Lung (tissue), 12 donors: Measurements from ENCODE around the gene TMEM150A. TPM values are rescaled to one million over a fixed set of nuclear protein-coding genes. Genes with fewer than 3 reads are reported as not detected.
"Not testable (repeated sequence)": the region's sequence is repeated elsewhere in the genome, so short reads cannot be mapped to it uniquely, and the experiment has no call there.

Experiments
- ATAC-seq: fragments of 200-7000 bp; cut with Tn5 transposase; one replicate; pipeline ENCODE4 v1.9.1; 2020; ENCODE audit warnings: moderate number of reproducible peaks; ENCODE audit not compliant: insufficient read depth, low FRiP score
- DNase-seq, 3 donors: peaks; one replicate each; pipeline ENCODE4 v3.0.0-alpha.2; 2013 to 2017
- H3K27ac ChIP-seq, 2 donors: one replicate each; pipeline ENCODE4 v1.5.1; 2013; ENCODE audit warnings: mild to moderate bottlenecking in 2 of 2, moderate library complexity in 2 of 2, control low read depth in 1 of 2, inconsistent platforms in 1 of 2, low read depth in 1 of 2, low read length in 1 of 2
- H3K27me3 ChIP-seq, 3 donors: one replicate each; pipeline ENCODE4 v1.5.1; 2013; ENCODE audit warnings: low read length in 2 of 3; ENCODE audit not compliant: control insufficient read depth in 3 of 3, insufficient read depth in 3 of 3
- H3K36me3 ChIP-seq, 4 donors: one replicate each; pipeline ENCODE4 v1.5.1; 2013; ENCODE audit warnings: low read length in 4 of 4, mild to moderate bottlenecking in 1 of 4, moderate library complexity in 1 of 4; ENCODE audit not compliant: control insufficient read depth in 4 of 4, insufficient read depth in 4 of 4
- H3K4me1 ChIP-seq, 5 donors: one replicate each; pipeline ENCODE4 v1.5.1; 2013; ENCODE audit warnings: low read length in 5 of 5, mild to moderate bottlenecking in 2 of 5, moderate library complexity in 1 of 5; ENCODE audit not compliant: control insufficient read depth in 5 of 5, insufficient read depth in 5 of 5
- H3K4me3 ChIP-seq: one replicate; pipeline ENCODE4 v1.5.1; 2013; ENCODE audit warnings: mild to moderate bottlenecking, control low read depth, moderate library complexity
- H3K9ac ChIP-seq, 2 donors: one replicate each; pipeline ENCODE4 v1.5.1; 2013; ENCODE audit warnings: low read length in 2 of 2, control low read depth in 1 of 2; ENCODE audit not compliant: insufficient read depth in 1 of 2
- H3K9me3 ChIP-seq, 4 donors: one replicate each; pipeline ENCODE4 v1.5.1; 2013; ENCODE audit warnings: low read length in 3 of 4, mild to moderate bottlenecking in 1 of 4, moderate library complexity in 1 of 4; ENCODE audit not compliant: control insufficient read depth in 4 of 4, insufficient read depth in 3 of 4
- WGBS, 2 donors: extraction: QIAGEN DNeasy Blood & Tissue Kit; methylation state at CpG; one replicate each; pipeline ENCODE4 v1.1.7; 2013; 5-methylcytosine and 5-hydroxymethylcytosine counted together
- polyA plus RNA-seq, 2 donors: library from polyadenylated mRNA; stranded (reverse); fragments of 200-250 nt; gene quantifications; one replicate each; pipeline ENCODE4 v1.2.1, GENCODE V29; 2013
- total RNA-seq, 2 donors: library from RNA; depleted of rRNA in 1 of 2; stranded (reverse); fragments of >200 nt in 1 of 2; gene quantifications; one replicate each; pipeline ENCODE4 v1.2.1, GENCODE V29; 2014 to 2021
- TF ChIP-seq, protein P1 (sequence below): IDR thresholded peaks from 2 replicates; pipeline ENCODE4 v1.5.1; 2012; ENCODE audit warnings: mild to moderate bottlenecking; ENCODE audit errors: control extremely low read depth, extremely low read depth
- donor health status: control.
- donor health status: control.
- donor health status: Bipolar disorder and iron deficiency.
- donor health status: healthy.
- donor health status: DM: yes; HTN: yes; CAD: no.

TMEM150A gene
- total and polyA plus RNA-seq, 4 donors, result 10.2 to 48.6 (median 31.8) TPM

DNA sequence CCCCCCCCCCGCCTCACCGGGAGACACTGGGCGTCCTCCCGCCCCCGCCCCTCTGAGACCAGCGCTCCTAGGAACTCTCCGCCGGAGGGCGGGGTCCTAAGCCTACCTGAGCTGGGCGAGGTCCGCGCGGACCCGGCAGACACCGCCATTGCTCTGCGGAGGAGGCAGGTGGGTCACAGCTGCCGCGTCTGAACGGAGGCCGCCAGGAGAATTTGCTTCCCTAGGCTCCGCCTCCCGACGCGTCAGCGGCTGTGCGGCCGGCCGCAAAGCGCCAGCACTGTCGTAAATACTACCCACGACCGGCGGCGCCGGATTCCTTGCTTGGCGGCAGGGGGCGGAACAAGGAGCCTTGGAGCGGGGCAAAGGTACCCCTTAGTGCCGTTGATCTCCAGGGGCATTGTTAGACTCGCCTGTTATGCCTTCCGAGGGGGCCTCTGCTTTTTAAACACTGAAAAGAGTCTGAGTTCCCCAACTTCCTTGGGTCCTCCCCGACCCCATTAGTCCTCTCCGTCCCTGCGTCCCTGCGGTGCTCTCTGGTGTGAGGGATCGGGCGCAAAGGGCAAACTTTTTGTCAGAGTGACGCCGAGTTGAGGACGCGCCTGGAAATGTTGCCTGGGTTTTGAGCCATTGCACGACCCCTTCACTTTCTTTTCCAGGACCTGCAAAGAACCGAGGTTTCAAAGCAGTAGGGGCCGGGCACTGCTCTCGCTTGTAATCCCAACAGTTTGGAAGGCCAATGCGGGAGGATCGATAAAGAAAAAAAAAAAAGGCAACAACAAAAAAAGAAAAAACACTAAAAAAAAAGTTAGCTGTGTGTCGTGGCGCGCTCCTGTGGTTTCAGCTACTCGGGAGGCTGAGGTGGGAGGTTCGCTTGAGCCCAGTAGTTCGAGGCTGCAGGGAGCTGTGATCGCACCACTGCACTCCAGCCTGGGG is 41.0 kb downstream of the TMEM150A start, which contains the start of gene GGCX:
Gene GGCX (minus strand): TSS at position 214 of the 933 bp plus-strand sequence. CDS start 65 bp downstream, at position 149.
- TF ChIP-seq, protein P1, sequence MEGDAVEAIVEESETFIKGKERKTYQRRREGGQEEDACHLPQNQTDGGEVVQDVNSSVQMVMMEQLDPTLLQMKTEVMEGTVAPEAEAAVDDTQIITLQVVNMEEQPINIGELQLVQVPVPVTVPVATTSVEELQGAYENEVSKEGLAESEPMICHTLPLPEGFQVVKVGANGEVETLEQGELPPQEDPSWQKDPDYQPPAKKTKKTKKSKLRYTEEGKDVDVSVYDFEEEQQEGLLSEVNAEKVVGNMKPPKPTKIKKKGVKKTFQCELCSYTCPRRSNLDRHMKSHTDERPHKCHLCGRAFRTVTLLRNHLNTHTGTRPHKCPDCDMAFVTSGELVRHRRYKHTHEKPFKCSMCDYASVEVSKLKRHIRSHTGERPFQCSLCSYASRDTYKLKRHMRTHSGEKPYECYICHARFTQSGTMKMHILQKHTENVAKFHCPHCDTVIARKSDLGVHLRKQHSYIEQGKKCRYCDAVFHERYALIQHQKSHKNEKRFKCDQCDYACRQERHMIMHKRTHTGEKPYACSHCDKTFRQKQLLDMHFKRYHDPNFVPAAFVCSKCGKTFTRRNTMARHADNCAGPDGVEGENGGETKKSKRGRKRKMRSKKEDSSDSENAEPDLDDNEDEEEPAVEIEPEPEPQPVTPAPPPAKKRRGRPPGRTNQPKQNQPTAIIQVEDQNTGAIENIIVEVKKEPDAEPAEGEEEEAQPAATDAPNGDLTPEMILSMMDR, result peak; percentile 25
- Histone ChIP-seq H3K9ac (peak within 1 kb of the TSS; percentile 73 to 93), H3K27me3 (no peaks in the 10 kb centered on the region), H3K36me3 (peaks cover 0 to 11% (median 5%) of the 10 kb centered on the region in 4 donors), H3K4me3 (peak within 1 kb of the TSS; percentile 57), H3K9me3 (no peaks in the 10 kb centered on the region), H3K4me1 (peaks cover 0 to 18% (median 6%) of the 10 kb centered on the region in 5 donors), H3K27ac (peak within 1 kb of the TSS; percentile 76 to 91)
- ATAC-seq (peak; percentile 96), DNase-seq (peak; percentile 97 to 98 (median 97))
- 4% methylated on average over 63 to 64 of the region's 64 CpGs for WGBS, 2 donors

DNA sequence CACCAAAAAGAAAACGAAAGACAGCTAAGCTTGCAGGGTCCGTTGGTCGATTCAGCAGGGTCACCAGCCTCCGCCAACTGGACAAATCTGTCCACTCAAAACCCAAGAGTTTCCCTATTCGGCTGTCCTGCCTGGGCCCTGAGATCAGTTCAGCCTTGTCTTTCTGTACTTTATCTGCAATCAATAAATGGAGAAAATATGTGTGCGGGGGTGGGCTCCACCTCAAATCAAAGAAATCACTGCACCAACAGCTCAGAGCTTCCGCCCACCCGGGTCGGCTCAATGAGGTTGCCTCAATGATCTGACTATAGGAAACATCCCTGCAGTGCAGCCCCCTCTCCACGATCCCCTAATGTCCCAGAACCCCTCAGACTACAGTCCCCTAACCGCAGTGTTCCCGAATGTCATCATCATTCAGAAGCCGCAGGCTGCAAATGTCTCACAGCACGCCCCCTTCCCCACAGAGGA is 41.7 kb downstream of the TMEM150A start:
- H3K4me1 ChIP-seq, result peaks cover 0 to 18% (median 6%) of the 10 kb centered on the region in 5 donors
- TF ChIP-seq, protein P1, result no peak
- no peaks in the 10 kb centered on the region for H3K27me3 ChIP-seq
- peak overlapping the region; percentile 73 to 85 for H3K9ac ChIP-seq
- ATAC-seq, result peak; percentile 9
- 4 to 10% methylated on average over 14 of the region's 14 CpGs for WGBS, 2 donors
- DNase-seq, result no peak
- peaks cover 0 to 17% (median 8%) of the 10 kb centered on the region in 4 donors for H3K36me3 ChIP-seq
- peak overlapping the region; percentile 66 to 91 for H3K27ac ChIP-seq
- H3K9me3 ChIP-seq, result no peaks in the 10 kb centered on the region
- peak overlapping the region; percentile 57 for H3K4me3 ChIP-seq

DNA sequence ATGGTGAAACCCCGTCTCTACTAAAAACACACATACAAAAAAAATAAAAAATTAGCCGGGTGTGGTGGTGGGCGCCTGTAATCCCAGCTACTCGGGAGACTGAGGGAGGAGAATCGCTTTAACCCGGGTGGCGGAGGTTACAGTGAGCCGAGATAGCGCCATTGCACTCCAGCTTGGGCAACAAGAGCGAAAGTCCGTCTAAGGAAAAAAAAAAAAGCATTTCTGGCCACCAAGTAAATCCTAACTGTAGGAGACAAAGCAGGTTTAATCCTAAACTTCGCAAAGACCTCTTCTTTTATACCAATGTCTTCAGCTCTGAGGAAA is 42.1 kb downstream of the TMEM150A start:
- 83 to 84% methylated on average over 12 of the region's 12 CpGs for WGBS, 2 donors
- Histone ChIP-seq H3K36me3 (peaks cover 0 to 20% (median 10%) of the 10 kb centered on the region in 4 donors), H3K9ac (peak overlapping the region; percentile 73 to 85), H3K4me1 (peaks cover 0 to 18% (median 6%) of the 10 kb centered on the region in 5 donors)
- not testable (repeated sequence) for DNase-seq, H3K27me3 ChIP-seq, ATAC-seq, H3K27ac ChIP-seq, H3K9me3 ChIP-seq, H3K4me3 ChIP-seq

DNA sequence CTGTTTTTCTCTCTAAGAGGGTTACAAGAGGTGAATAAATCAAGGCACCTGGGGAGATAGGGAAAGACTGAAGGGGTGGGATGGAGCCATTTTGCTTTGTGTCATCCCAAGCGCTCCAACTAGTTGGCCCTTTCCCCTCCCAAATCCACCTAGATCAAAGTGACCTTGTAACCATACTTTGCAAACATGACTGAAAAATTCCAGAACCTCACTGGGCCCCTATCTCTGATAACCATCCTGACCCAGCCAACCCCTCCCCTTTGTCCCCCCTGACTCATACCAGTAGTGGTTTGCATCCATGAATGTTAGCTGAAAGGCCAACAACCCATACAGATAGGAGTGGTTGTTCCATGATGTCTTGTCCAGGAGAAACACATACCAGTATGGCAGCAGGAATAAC is 44.3 kb downstream of the TMEM150A start:
- peaks cover 0 to 18% (median 6%) of the 10 kb centered on the region in 5 donors for H3K4me1 ChIP-seq
- WGBS, 2 donors, result 96 to 100% methylated on average over 1 of the region's 1 CpG
- DNase-seq (no peak), ATAC-seq (no peak)
- peaks cover 0 to 37% (median 17%) of the 10 kb centered on the region in 4 donors for H3K36me3 ChIP-seq
- H3K27ac ChIP-seq, result peak overlapping the region in 1 of 2 donors; percentile 45
- no peak overlapping the region for H3K4me3 ChIP-seq
- no peaks in the 10 kb centered on the region for H3K9me3 ChIP-seq
- no peak overlapping the region for H3K9ac ChIP-seq
- no peaks in the 10 kb centered on the region for H3K27me3 ChIP-seq
- TF ChIP-seq, protein P1, result no peak
